ENCODE data around the gene PARN.

PARN gene

DNA sequence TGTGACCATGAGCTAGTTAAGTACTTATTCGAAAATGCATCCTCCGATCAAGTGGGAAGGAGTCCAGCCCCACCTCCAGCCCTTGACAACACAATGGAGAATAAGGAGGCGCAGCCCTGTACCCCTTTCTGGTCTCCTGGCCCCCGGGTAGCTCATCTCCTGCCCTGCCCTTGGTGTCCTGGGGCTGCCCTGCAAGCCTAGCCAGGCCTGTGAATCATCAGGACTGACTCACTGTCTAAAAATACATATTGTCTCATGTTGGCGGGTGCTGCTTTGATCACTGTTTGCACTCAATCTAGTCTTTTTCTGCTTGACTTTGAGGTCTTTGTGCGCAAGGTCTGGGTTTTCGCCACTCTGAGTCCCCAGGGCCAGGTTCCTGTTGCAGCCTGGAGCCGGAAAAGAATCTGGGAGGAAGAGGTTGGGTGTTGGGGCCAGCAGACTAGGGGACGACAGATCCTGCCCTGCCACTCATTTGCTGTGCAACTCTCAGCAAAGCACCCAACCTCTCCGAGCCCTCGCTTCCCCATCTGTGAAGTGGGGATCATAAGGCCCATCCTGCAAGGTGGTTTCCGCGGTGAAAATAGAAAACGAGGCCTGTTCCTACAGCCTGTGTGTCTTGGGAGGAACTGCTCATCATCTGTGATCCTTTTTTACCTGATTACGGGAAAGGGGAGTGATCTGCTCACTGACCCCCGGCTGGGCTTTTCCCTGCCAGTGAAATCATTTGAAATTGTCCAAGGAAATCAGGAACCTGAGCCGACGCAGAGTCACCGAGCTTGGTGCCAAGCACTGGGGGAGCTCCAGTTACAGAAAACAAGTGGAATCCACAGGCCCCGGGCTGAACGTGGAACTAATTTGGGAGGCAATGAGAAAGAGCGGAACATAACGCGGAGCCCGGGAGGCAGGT is 230.4 kb downstream of the PARN start (continued):
- TF ChIP-seq, protein P1, sequence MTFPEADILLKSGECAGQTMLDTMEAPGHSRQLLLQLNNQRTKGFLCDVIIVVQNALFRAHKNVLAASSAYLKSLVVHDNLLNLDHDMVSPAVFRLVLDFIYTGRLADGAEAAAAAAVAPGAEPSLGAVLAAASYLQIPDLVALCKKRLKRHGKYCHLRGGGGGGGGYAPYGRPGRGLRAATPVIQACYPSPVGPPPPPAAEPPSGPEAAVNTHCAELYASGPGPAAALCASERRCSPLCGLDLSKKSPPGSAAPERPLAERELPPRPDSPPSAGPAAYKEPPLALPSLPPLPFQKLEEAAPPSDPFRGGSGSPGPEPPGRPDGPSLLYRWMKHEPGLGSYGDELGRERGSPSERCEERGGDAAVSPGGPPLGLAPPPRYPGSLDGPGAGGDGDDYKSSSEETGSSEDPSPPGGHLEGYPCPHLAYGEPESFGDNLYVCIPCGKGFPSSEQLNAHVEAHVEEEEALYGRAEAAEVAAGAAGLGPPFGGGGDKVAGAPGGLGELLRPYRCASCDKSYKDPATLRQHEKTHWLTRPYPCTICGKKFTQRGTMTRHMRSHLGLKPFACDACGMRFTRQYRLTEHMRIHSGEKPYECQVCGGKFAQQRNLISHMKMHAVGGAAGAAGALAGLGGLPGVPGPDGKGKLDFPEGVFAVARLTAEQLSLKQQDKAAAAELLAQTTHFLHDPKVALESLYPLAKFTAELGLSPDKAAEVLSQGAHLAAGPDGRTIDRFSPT (tag by site-specific recombination; IDR thresholded peaks at IDR 0.05): peak; percentile 65
- TF ChIP-seq ZFP69B (tag by site-specific recombination; IDR thresholded peaks at IDR 0.05): no peak
- TF ChIP-seq ZNF768 (tag by site-specific recombination; IDR thresholded peaks at IDR 0.05): no peak
- no peak for TF ChIP-seq ZNF404 (tag by site-specific recombination; IDR thresholded peaks at IDR 0.05)
- TF ChIP-seq GLI4 (tag by site-specific recombination; IDR thresholded peaks at IDR 0.05): no peak
- no peak for TF ChIP-seq ZNF747 (tag by site-specific recombination; IDR thresholded peaks at IDR 0.05)
- TF ChIP-seq ZBTB17 (tag by site-specific recombination; IDR thresholded peaks at IDR 0.05): peak; percentile 56; the same call in 1 of the 2 replicates
- peak; percentile 20; the same call in 1 of the 2 replicates for TF ChIP-seq ZNF600 (tag by site-specific recombination; IDR thresholded peaks at IDR 0.05)
- TF ChIP-seq GLIS1 (tag by site-specific recombination; IDR thresholded peaks at IDR 0.05): no peak
- TF ChIP-seq MYNN (tag by site-specific recombination; IDR thresholded peaks at IDR 0.05; ENCODE audit: borderline replicate concordance): no peak
- TF ChIP-seq ZNF664 (tag by site-specific recombination; IDR thresholded peaks at IDR 0.05): no peak
- TF ChIP-seq, protein P2, sequence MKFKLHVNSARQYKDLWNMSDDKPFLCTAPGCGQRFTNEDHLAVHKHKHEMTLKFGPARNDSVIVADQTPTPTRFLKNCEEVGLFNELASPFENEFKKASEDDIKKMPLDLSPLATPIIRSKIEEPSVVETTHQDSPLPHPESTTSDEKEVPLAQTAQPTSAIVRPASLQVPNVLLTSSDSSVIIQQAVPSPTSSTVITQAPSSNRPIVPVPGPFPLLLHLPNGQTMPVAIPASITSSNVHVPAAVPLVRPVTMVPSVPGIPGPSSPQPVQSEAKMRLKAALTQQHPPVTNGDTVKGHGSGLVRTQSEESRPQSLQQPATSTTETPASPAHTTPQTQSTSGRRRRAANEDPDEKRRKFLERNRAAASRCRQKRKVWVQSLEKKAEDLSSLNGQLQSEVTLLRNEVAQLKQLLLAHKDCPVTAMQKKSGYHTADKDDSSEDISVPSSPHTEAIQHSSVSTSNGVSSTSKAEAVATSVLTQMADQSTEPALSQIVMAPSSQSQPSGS (tag by site-specific recombination; IDR thresholded peaks at IDR 0.05; ENCODE audit: low read depth): no peak
- TF ChIP-seq SP7 (tag by site-specific recombination; IDR thresholded peaks at IDR 0.05): peak; percentile 33; the same call in 1 of the 2 replicates
- TF ChIP-seq PRDM1 (tag by site-specific recombination; IDR thresholded peaks at IDR 0.05): no peak
- no peak for TF ChIP-seq ZNF302 (tag by site-specific recombination; IDR thresholded peaks at IDR 0.05; ENCODE audit: low read depth)
- TF ChIP-seq ZNF214 (tag by site-specific recombination; IDR thresholded peaks at IDR 0.05; ENCODE audit: borderline replicate concordance): no peak
- TF ChIP-seq ZNF791 (tag by site-specific recombination; IDR thresholded peaks at IDR 0.05): no peak
- 0 out of 2 replicates have a peak, but pooled peaks have one; percentile 32 for TF ChIP-seq ZNF324 (tag by site-specific recombination; IDR thresholded peaks at IDR 0.05)
- TF ChIP-seq ZNF707 (tag by site-specific recombination; IDR thresholded peaks at IDR 0.05): no peak
- peak; percentile 80 for TF ChIP-seq ZNF366 (tag by site-specific recombination; conservative IDR thresholded peaks at IDR 0.05)
- TF ChIP-seq FEZF1 (tag by site-specific recombination; IDR thresholded peaks at IDR 0.05): no peak
- no peak for TF ChIP-seq ZNF548 (tag by site-specific recombination; IDR thresholded peaks at IDR 0.05)
- no peak for TF ChIP-seq ZNF785 (tag by site-specific recombination; IDR thresholded peaks at IDR 0.05)
- no peak for TF ChIP-seq ZNF571 (tag by site-specific recombination; IDR thresholded peaks at IDR 0.05)
- TF ChIP-seq ZNF169 (tag by site-specific recombination; IDR thresholded peaks at IDR 0.05): no peak
- 0 out of 2 replicates have a peak, but pooled peaks have one; percentile 10 for TF ChIP-seq ZBTB21 (tag by site-specific recombination; IDR thresholded peaks at IDR 0.05)
- TF ChIP-seq ZNF777 (tag by site-specific recombination; IDR thresholded peaks at IDR 0.05; ENCODE audit: borderline replicate concordance): no peak
- TF ChIP-seq, protein P3, sequence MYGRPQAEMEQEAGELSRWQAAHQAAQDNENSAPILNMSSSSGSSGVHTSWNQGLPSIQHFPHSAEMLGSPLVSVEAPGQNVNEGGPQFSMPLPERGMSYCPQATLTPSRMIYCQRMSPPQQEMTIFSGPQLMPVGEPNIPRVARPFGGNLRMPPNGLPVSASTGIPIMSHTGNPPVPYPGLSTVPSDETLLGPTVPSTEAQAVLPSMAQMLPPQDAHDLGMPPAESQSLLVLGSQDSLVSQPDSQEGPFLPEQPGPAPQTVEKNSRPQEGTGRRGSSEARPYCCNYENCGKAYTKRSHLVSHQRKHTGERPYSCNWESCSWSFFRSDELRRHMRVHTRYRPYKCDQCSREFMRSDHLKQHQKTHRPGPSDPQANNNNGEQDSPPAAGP (tag by site-specific recombination; IDR thresholded peaks at IDR 0.05): no peak
- TF ChIP-seq ZNF24 (tag by site-specific recombination; IDR thresholded peaks at IDR 0.05): 0 out of 2 replicates have a peak, but pooled peaks have one; percentile 19
- no peak for TF ChIP-seq ZNF19 (tag by site-specific recombination; IDR thresholded peaks at IDR 0.05; ENCODE audit: low read depth)
- peak; percentile 59 for TF ChIP-seq ZNF629 (tag by site-specific recombination; IDR thresholded peaks at IDR 0.05)
- TF ChIP-seq GLIS2 (tag by site-specific recombination; IDR thresholded peaks at IDR 0.05): no peak
- peak; percentile 63; the same call in 1 of the 2 replicates for TF ChIP-seq TCF7L2 (IDR thresholded peaks at IDR 0.05; ENCODE audit: borderline replicate concordance, low read depth, low read length)
- 0 out of 2 replicates have a peak, but pooled peaks have one; percentile 57 for TF ChIP-seq ZFP37 (tag by site-specific recombination; IDR thresholded peaks at IDR 0.05)
- no peak for TF ChIP-seq GFI1B (tag by site-specific recombination; IDR thresholded peaks at IDR 0.05)

Data from HEK293 (cell line).